ENCODE data around the gene CIB1. TPM values are rescaled to one million over a fixed set of nuclear protein-coding genes. Genes with fewer than 3 reads are reported as not detected.

Gene CIB1
- total RNA-seq, 2 donors from 2014 or later: 114 to 150 TPM

DNA sequence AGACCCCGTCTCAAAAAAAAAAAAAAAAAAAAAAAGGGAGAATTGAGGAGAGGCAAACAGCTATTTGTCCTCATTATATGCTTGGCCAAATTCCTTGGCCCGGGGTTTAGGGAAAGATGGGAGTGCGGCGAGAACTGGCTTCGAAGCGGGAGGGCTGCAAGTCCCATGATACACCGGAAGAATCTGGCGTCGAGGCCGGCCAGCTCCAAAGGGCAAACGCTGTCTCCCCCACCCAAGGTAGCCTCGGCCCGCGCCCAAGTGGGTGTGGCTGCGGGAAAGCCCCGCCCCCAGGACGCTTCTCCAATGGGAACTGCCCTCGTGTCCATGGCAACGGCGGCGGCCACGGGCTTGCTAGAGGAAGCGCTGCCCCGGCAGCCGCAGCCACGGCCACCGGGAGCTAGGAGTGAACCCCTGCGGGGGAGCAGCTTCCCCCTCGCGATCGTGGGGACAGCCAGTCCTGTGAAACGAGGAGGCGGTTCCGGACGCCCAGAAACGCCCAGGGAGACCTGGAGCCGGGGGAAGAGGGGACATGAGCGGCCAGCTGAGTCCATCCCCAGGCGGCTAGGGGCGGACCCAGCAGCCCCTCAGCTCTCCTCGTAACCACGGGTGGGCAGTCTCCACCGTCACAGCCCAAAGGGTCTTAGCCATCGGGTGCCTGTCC is 15.6 kb upstream of the CIB1 start, which contains the start of gene TTLL13:
Gene TTLL13 (plus strand): TSS at position 354 of the 661 bp plus-strand sequence. CDS start 1,075 bp downstream, outside the sequence.
- no peaks in the 10 kb centered on the region for H3K9me3 Mint-ChIP-seq
- no peaks in the 10 kb centered on the region for H3K36me3 Mint-ChIP-seq
- DNase-seq (ENCODE audit: low spot score in 2 of 2) (peak; percentile 68 to 79), ATAC-seq (peak; percentile 86 to 94)
- peak within 1 kb of the TSS; percentile 67 to 70 for H3K27ac Mint-ChIP-seq

GRCh38 chr15:90248789-90249202 is 15.1 kb upstream of the CIB1 start:
- no peaks in the 10 kb centered on the region for H3K36me3 Mint-ChIP-seq
- no peak for ATAC-seq
- DNase-seq (ENCODE audit: low spot score in 2 of 2): no peak
- peak overlapping the region; percentile 67 to 70 for H3K27ac Mint-ChIP-seq
- H3K9me3 Mint-ChIP-seq: no peaks in the 10 kb centered on the region

DNA sequence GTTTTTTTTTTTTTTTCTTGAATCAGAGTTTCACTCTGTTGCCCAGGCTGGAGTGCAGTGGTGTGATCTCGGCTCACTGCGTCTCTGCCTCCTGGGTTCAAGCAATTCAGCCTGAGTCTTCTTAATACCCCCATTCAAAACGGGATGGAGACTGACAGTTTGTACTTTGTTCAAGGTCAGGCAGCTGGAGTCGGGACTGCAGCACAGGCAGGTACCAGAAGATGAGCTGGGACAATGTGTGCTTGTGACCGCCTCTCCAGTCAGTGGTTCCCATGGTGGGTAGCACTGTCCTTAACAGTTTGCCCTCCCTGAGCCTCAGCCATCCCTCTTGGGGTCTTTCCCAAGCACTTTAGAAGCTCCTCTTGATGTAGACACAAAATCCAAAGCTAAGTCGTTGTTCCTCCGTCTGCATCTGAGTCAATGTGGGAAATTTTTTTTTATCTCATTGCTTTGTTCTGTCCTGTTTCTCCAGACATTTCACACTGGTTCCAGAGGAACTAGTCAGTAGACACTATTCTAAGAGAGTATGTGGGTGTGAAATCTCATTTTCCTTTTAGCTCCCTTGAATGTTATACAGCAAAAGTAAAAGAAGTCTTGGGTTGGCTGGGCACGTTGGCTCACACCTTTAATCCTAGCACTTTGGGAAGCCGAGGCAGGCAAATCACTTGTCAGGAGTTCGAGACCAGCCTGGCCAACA is 10.3 kb upstream of the CIB1 start:
- Mint-ChIP-seq H3K27ac (peak overlapping the region in 1 of 2 donors; percentile 33), H3K36me3 (no peaks in the 10 kb centered on the region), H3K9me3 (no peaks in the 10 kb centered on the region)
- ATAC-seq (no peak), DNase-seq (ENCODE audit: low spot score in 2 of 2) (no peak)

DNA sequence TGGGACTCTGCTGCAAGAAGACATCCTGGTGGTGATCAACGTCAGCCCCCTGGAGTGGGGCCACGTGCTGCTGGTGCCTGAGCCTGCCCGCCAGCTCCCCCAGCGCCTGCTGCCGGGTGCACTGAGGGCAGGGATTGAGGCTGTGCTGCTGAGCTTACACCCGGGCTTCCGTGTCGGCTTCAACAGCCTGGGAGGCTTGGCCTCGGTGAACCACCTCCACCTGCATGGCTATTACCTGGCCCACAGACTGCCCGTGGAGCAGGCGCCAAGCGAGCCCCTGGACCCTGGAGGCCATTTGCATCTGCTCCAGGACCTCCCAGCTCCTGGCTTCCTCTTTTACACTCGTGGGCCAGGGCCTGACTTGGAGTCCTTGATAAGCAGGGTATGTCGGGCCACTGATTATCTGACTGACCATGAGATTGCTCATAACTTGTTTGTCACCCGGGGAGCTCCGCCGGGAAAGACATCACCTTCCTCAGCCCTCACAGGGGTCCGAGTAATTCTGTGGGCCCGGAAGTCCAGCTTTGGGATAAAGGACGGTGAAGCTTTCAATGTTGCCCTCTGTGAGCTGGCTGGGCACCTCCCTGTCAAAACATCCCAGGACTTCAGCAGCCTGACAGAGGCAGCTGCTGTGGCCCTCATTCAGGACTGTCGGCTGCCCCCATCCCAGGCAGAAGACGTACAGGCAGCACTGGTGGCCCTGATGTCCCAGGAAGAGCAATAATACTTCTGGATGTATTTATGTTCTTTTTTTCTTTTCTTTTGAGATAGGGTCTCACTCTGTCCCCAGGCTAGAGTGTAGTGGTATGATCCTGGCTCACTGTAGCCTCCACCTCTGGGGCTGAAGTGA is 7.8 kb upstream of the CIB1 start:
- Mint-ChIP-seq H3K27ac (peak overlapping the region in 1 of 2 donors; percentile 79), H3K36me3 (no peaks in the 10 kb centered on the region), H3K9me3 (no peaks in the 10 kb centered on the region)
- ATAC-seq (no peak), DNase-seq (ENCODE audit: low spot score in 2 of 2) (no peak)

GRCh38 chr15:90240856-90241255 is 7.1 kb upstream of the CIB1 start:
- ATAC-seq (no peak), DNase-seq (ENCODE audit: low spot score in 2 of 2) (no peak)
- H3K9me3 Mint-ChIP-seq: no peaks in the 10 kb centered on the region
- H3K27ac Mint-ChIP-seq: peak overlapping the region in 1 of 2 donors; percentile 9
- H3K36me3 Mint-ChIP-seq: no peaks in the 10 kb centered on the region

DNA sequence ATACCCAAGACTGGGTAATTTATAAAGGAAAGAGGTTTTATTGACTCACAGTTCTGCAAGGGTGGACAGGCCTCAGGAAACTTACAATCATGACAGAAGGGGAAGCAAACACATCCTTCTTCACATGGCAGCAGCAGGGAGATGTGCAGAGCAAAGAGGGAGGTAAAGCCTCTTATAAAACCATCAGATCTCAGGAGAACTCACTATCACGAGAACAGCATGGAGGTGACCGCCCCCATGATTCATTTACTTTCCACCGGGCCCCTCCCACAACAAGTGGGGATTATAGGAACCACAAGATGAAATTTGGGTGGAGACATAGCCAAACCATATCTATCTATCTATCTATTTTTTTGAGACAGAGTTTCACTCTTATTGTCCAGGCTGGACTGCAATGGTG is 5.6 kb upstream of the CIB1 start:
- DNase-seq (ENCODE audit: low spot score in 2 of 2): no peak
- Mint-ChIP-seq H3K36me3 (peaks cover 5 to 8% of the 10 kb centered on the region in 2 donors), H3K9me3 (no peaks in the 10 kb centered on the region), H3K27ac (peak overlapping the region in 1 of 2 donors; percentile 16)
- ATAC-seq: no peak

DNA sequence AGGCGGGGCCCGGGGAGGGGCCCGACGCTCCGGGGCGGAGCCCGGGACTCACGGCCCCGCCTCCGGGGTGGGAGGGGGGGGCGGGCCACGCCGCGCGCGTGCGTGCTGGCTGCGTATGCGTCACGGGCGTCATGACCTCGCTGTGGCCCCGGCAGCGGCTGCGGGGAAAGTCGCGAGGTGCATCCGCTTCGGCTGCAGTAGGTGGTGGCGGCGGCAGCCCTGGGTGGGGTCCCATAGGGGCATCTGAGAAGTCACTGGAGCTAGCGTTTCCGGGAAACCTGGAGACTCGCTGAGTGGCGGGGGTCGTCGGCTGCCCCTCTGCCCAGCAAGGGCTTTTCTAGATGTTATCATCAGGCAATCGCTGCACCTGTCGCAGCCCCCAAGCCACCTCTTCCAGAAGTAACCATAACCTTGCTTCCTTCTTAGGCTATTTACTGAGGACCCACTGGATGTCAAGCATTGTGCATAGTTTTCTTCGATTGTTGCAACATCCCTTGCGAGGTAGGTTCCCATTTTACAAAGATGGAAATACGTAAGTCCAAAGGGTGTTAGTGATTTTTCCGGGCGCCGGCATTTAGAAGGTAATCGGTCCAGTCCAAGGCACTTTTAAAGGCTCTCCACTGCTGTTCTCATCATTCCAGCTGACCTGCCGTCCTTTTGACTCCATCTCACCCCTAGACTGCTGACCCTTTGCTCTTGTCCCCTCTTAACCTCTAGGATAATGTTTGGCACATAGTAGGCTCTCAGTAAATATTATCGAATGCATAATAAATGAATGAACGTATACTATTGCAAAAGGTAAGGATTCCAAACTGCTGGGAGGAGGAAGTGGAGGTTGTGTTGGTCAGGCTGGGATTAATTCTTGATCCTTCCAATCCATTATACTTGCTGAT is 601 bp upstream of the CIB1 start, which contains the start of gene GDPGP1:
Gene GDPGP1 (plus strand): TSS at position 114 of the 893 bp plus-strand sequence. CDS start 6,700 bp downstream, outside the sequence.
- peaks cover 29 to 36% of the 10 kb centered on the region in 2 donors for H3K36me3 Mint-ChIP-seq
- no peaks in the 10 kb centered on the region for H3K9me3 Mint-ChIP-seq
- peak within 1 kb of the TSS; percentile 85 to 95 for H3K27ac Mint-ChIP-seq
- DNase-seq (ENCODE audit: low spot score in 2 of 2) (no peak), ATAC-seq (peak in 1 of 2 donors; percentile 68)

- Mint-ChIP-seq H3K27ac (peak overlapping the region; percentile 76 to 85), H3K36me3 (peaks cover 29 to 36% of the 10 kb centered on the region in 2 donors), H3K9me3 (no peaks in the 10 kb centered on the region)
- no peak for DNase-seq (ENCODE audit: low spot score in 2 of 2)
- no peak for ATAC-seq
Measured at GRCh38 chr15:90232941-90233386, 777 bp downstream of the CIB1 start.

- Mint-ChIP-seq H3K9me3 (no peaks in the 10 kb centered on the region), H3K36me3 (peaks cover 29 to 36% of the 10 kb centered on the region in 2 donors), H3K27ac (peak overlapping the region; percentile 76 to 85)
- DNase-seq (ENCODE audit: low spot score in 2 of 2) (no peak), ATAC-seq (no peak)
Measured at GRCh38 chr15:90232196-90232595, 1.5 kb downstream of the CIB1 start.

- no peaks in the 10 kb centered on the region for H3K9me3 Mint-ChIP-seq
- H3K27ac Mint-ChIP-seq: peak overlapping the region; percentile 85 to 99
- H3K36me3 Mint-ChIP-seq: peaks cover 29 to 36% of the 10 kb centered on the region in 2 donors
- DNase-seq (ENCODE audit: low spot score in 2 of 2): peak; percentile 57 to 84
- peak; percentile 44 to 59 for ATAC-seq
Measured at GRCh38 chr15:90231028-90232017, 2.4 kb downstream of the CIB1 start.

- H3K27ac Mint-ChIP-seq: peak overlapping the region; percentile 85 to 99
- no peak for ATAC-seq
- H3K36me3 Mint-ChIP-seq: peaks cover 29 to 36% of the 10 kb centered on the region in 2 donors
Measured at GRCh38 chr15:90230610-90231009, 3.1 kb downstream of the CIB1 start.

GRCh38 chr15:90230071-90230494 is 3.7 kb downstream of the CIB1 start:
- no peak for ATAC-seq
- Mint-ChIP-seq H3K9me3 (no peaks in the 10 kb centered on the region), H3K27ac (peak overlapping the region; percentile 85 to 99), H3K36me3 (peaks cover 26 to 34% of the 10 kb centered on the region in 2 donors)
- DNase-seq (ENCODE audit: low spot score in 2 of 2): no peak

More at GRCh38 chr15:90230610-90231009, 3.1 kb downstream of the CIB1 start:
- no peaks in the 10 kb centered on the region for H3K9me3 Mint-ChIP-seq
- DNase-seq (ENCODE audit: low spot score in 2 of 2): no peak

GRCh38 chr15:90228960-90229359 is 4.8 kb downstream of the CIB1 start:
- ATAC-seq (no peak), DNase-seq (ENCODE audit: low spot score in 2 of 2) (no peak)
- Mint-ChIP-seq H3K9me3 (no peaks in the 10 kb centered on the region), H3K27ac (peak overlapping the region; percentile 36 to 85), H3K36me3 (peaks cover 21 to 31% of the 10 kb centered on the region in 2 donors)

DNA sequence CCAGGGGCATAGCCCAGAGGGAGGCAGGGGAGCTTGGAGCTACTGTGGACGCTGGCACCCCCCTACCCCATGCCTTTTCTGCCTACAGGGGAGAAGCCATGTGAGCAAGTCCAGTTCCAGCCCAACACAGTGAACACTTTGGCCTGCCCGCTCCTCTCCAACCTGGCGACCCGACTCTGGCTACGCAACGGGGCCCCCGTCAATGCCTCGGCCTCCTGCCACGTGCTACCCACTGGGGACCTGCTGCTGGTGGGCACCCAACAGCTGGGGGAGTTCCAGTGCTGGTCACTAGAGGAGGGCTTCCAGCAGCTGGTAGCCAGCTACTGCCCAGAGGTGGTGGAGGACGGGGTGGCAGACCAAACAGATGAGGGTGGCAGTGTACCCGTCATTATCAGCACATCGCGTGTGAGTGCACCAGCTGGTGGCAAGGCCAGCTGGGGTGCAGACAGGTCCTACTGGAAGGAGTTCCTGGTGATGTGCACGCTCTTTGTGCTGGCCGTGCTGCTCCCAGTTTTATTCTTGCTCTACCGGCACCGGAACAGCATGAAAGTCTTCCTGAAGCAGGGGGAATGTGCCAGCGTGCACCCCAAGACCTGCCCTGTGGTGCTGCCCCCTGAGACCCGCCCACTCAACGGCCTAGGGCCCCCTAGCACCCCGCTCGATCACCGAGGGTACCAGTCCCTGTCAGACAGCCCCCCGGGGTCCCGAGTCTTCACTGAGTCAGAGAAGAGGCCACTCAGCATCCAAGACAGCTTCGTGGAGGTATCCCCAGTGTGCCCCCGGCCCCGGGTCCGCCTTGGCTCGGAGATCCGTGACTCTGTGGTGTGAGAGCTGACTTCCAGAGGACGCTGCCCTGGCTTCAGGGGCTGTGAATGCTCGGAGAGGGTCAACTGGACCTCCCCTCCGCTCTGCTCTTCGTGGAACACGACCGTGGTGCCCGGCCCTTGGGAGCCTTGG is 5.6 kb downstream of the CIB1 start:
- no peak for ATAC-seq
- peaks cover 19 to 29% of the 10 kb centered on the region in 2 donors for H3K36me3 Mint-ChIP-seq
- no peaks in the 10 kb centered on the region for H3K9me3 Mint-ChIP-seq
- peak overlapping the region in 1 of 2 donors; percentile 36 for H3K27ac Mint-ChIP-seq
- no peak for DNase-seq (ENCODE audit: low spot score in 2 of 2)

All from activated naive CD4-positive, alpha-beta T cell treated with anti-CD3 and anti-CD28 coated beads, Interleukin-2, amount 50 U/mL, for 72 hours (primary cell).